Effector CD8-positive, alpha-beta T cell (primary cell): ENCODE results near the gene CAPZB.
"Not testable (repeated sequence)": the region's sequence is repeated elsewhere in the genome, so short reads cannot be mapped to it uniquely, and the experiment has no call there.

Experiments
- DNase-seq: peaks from one replicate; lab custom pipeline; 2025; lab: John Stamatoyannopoulos, UW

Gene CAPZB

GRCh38 chr1:19310720-19311502 is 174.4 kb downstream of the CAPZB start:
- DNase-seq, result no peak

- DNase-seq, result no peak
Measured at GRCh38 chr1:19310061-19310460, 175.3 kb downstream of the CAPZB start.

- DNase-seq, result no peak
Measured at GRCh38 chr1:19309123-19309813, 176.1 kb downstream of the CAPZB start.

- DNase-seq, result no peak
Measured at GRCh38 chr1:19308509-19308907, 176.8 kb downstream of the CAPZB start.

DNA sequence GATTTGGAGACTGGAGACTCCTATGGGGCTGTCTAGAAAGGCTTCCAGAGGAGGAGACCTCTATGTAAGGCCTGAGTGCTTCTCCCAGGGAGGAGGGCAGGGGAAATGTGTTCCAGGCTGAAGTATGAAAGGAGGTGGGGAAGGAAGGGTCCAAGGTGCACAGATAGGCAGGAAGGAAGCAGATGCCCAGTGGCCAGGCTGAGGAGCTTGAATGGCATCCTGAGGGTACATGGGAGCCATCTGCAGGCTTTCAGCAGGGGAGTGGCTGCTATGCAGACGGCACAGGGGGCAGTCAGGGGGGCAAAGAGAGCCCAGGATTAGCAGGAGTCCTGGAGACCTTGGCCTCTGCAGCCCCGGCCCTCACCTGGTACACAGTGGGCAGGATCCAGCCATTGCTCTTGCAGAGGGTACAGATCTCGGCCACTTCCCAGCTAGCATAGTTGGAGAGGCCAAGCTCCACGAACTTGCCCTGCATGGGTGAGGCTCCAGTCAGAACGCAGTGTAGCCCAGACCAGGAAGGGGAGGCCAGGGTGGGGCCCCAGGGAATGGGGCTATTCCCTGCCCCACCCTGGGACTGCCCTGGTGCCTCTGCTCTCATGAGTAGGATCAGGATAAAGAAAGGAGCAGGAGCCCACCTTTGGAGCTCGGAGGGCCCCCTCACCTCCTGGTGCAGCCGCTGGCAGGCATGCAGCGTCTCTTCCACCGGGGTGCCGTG is 177.4 kb downstream of the CAPZB start:
- DNase-seq, result no peak

GRCh38 chr1:19306941-19307340 is 178.4 kb downstream of the CAPZB start:
- no peak for DNase-seq

GRCh38 chr1:19305880-19306279 is 179.5 kb downstream of the CAPZB start:
- no peak for DNase-seq

GRCh38 chr1:19304081-19304480 is 181.3 kb downstream of the CAPZB start:
- not testable (repeated sequence) for DNase-seq

- DNase-seq, result no peak
Measured at GRCh38 chr1:19300211-19300610, 185.1 kb downstream of the CAPZB start.

DNA sequence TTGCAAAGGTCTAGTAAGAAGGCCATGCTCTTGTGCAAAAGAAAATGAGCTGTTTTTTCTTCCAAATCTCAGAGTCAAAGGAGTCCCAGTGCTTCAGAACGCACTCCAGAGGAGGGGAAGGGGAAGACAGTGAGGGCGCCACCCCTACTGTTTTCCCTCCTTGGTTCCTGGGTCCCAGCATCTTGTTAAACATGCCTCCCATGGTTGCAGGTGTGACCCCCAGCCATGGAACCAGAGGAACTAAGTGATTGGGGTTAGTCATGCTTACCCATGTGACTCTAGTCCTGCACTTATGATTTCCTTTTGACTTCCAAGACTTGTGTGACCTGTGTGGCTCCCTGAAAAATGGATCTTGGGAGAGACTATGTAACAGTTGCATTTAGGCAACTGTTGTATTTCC is 190.7 kb downstream of the CAPZB start:
- DNase-seq, result no peak

DNA sequence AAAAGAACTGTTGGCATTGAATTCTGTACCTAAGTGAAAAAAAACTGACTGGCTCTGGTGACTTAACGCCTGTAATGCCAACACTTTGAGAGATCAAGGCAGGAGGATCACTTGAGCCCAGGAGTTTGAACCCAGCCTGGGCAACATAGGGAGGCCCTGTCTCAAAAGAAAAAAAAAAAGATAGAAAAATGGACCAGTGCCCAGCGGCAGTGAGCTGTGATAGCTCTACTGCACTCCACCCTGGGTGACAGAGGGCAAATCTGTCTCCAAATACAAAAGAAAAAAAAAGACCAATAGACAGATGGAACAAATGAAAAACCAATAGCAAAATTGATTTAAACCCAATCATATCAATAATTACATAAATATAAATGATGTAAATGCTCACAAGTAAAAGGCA is 196.1 kb downstream of the CAPZB start:
- no peak for DNase-seq
